GM21528 (cell line): Measurements from ENCODE around the gene MAST3.
"Not testable (repeated sequence)": the region's sequence is repeated elsewhere in the genome, so short reads cannot be mapped to it uniquely, and the experiment has no call there.

Source experiments
- ATAC-seq: cut with Tn5 transposase; IDR thresholded peaks from one replicate; pipeline ENCODE4 v1.9.1; 2021; ENCODE audit warnings: mild to moderate bottlenecking, moderate library complexity; ENCODE audit not compliant: unreplicated experiment, low FRiP score

Gene MAST3

DNA sequence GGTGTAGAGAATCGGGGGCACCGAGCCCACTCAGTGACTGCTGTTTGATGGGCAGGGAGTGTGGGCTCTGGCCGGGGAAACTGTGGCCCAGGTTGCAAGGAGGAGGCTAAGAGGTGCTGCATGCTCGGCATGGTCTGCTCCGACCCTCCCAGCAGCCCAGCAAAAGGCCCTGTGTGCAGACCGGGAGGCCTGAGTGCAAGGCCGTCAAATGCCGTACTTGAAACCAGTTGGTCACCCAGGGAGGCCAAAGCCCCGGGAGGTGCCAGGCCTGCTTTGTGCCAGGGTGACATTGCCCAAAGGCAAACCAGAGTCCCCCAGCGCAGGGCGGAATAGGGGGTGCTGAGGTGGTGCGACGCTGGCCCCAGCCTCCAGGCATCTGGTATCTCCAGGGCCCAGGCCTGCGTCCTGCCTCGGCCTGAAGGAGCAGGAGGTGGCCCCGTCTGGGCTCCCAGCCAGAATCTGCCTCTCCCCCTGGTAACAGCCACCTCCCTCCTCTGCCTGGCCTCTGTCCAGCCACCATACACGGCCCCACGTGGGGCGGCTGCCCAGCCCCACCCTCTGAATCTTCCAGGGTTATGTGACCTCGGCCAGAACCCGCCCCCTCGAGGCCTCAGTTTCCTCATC lies 59.4 kb downstream of the MAST3 start:
- ATAC-seq: no peak

DNA sequence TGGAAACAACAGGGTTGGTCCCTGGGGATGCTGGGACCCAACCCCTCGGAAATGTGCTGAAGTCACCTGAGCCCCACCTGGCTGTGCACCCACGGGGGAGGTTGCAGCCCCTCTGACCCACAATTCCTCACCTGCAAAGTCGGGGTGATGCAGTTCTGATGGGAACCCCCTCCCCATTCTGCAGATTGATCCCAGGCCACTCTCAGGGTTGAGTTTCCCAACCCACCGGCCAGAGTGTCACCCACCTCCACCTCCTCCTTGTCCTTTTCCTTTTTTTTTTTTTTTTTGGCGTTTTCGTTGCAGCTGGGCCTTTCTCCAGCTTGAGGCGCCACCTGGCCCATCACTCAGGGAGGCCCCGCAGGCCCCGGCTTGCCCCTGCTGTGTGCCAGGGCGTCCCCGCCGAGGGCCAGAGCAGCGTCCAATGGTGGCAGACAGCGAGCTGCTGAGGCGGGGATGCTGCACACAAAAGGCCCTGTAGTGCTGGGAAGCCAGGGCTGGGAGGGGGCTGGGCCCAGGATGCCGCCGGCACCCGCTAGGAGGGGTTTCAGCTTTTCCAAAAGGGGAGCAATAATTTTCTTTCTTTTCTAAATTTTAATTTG lies 60.0 kb downstream of the MAST3 start:
- ATAC-seq: no peak

DNA sequence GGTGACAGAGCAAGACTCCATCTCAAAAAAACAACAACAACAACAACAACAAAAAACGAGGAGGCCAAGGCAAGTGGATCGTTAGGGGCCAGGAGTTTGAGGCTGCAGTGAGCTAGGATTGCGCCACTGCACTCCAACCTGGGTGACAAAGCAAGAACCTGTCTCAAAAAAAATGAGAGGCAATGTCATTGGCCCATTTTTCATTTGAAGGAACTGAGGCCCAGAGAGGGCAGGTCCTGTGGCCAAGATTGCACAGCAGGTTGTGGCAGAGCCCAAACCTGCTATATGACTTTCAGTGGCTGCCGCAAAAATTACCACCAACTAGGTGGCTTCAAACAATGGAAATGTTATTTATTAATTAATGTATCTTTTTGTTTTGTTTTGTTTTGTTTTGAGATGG lies 60.9 kb downstream of the MAST3 start:
- ATAC-seq: no peak

DNA sequence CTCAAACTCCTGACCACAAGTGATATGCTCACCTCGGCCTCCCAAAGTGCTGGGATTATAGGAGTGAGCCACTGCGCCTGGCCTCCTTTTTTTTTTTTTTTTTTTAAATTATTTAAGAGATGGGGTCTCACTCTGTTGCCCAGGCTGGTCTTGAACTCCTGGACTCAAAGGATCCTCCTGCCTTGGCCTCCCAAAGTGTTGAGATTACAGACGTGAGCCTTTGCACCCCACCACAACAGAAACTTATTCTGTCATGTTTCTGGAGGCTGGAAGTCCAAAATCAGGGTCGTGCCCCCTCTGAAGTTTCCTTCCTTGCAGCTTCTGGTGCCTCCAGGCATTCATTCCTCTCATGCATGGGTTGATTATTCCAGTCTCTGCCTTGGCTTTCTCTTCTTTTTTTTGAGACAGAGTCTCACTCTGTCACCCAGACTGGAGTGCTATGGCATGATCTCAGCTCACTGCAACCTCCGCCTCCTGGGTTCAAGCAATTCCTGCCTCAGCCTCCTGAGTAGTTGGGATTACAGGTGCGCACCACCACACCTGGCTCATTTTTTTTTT lies 61.6 kb downstream of the MAST3 start:
- not testable (repeated sequence) for ATAC-seq

DNA sequence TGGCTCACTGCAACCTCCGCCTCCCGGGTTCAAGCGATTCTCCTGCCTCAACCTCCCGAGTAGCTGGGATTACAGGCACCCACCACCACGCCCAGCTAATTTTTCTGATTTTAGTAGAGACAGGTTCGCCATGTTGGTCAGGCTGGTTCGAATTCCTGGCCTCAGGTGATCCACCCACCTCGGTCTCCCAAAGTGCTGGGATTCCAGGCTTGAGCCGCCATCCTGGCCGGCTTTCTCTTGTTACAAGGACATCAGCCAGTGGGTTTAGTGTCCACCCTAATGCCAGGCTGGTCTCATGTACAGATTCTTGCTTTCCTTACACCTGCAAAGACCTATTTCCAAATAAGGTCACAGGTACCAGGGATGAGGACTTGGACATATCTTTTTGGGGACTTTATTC lies 62.2 kb downstream of the MAST3 start:
- ATAC-seq: no peak

DNA sequence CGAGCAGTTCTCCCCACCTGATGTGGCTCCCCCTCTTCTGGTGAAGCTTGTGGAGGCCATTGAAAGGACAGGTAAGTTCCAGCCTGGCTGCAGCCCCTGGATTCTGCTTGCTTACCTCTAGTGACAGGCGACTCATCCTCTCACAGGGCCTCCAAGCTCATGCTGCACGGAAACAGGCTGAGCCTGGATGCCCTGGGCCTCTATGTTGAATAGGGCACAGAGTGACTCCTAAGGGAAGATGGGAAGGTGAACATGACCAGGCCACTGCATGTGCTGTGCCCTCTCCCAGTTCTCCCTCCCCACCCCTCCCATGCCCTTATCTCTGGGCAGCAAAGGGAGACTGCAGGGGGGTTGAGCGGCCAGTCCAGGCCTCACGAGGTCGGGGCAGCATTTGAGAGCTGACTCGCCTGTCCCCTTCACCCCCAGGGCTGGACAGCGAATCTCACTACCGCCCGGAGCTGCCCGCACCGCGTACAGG lies 63.0 kb downstream of the MAST3 start:
- no peak for ATAC-seq

DNA sequence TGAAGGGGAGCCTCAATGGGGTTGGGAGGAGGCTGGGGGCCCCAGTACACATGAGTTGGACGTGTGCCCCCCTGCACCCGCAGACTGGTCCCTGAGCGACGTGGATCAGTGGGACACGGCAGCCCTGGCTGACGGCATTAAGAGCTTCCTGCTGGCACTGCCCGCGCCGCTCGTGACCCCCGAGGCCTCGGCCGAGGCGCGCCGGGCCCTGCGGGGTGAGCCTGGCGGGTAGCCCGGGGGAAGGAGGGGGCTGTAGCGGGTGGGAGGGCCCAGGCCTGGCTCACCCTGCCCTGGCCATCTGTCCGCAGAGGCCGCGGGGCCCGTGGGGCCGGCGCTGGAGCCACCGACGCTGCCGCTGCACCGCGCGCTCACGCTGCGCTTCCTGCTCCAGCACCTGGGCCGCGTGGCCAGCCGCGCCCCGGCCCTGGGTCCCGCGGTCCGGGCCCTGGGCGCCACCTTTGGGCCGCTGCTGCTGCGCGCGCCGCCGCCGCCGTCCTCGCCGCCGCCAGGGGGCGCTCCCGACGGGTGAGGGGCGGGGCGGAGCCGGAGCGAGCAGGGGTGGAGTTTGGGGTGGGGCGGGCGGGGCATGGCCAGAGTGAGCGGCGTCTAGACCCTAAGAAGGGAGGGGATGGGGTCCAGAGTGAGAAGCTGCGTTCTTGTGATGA lies 63.5 kb downstream of the MAST3 start:
- ATAC-seq: no peak

DNA sequence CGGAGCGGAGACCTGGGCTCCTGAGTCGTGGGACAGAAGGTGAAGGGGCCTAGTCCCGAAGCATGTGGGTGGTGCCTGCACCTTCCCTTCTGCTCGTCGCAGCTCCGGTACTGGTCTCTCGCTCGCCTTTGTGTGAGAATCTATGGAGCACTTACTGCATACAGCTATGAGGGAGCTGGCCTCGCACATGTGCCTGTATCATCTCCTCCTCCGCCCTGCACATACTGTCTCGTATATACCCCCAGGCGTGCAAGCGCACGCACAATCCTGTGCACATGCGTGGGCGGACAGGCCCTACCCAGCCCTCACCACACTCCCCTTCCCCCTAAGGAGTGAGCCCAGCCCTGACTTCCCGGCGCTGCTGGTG lies 64.0 kb downstream of the MAST3 start:
- ATAC-seq: no peak

DNA sequence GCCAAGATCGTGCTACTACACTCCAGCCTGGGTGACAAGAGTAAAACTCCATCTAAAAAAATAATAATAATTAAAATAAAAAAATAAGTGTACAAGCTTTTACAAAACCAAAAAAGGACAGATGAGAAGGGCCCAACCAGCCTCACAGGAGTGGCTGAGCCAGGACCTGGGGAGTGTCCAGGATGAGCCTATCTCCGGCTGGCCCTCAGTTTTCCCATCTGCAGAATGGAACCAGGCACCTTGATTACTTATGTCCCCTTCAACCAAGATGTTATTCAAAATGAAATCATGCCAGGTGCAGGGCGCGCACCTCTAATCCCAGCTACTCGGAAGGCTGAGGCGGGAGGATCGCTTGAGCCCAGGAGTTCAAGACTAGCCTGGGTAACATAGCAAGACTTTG lies 66.5 kb downstream of the MAST3 start:
- no peak for ATAC-seq

DNA sequence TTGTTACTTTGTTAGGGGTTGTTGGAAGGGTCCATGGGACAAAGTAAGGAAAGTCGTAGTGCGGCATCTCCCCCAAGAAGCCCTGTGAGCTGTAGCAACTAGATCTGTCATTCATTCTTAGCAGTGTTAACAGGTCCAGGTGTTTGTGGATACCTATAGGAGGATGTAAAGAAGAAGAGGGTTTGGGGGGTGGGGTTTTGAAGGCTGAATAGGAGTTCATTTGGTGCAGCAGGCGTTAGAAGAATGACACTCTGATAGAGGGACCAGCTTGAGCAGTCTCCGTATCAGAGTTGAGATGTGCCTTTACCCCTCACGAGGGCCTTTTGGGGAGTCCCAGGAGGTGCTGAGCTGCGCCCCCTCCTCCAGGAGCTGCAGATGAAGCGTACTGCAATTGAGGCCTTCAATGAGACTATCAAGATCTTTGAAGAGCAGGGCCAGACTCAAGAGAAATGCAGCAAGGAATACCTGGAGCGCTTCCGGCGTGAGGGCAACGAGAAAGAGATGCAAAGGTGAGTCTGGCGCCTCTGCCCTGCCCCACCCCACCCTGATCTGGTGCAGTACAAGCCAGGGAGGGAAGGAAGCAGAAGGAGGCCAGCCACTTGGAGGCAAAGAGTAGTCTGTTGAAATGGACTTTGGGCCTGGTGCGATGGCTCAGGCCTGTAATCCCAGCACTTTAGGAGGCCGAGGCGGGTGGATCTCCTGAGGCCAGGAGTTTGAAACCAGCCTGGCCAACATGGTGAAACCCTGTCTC lies 68.4 kb downstream of the MAST3 start:
- no peak for ATAC-seq

DNA sequence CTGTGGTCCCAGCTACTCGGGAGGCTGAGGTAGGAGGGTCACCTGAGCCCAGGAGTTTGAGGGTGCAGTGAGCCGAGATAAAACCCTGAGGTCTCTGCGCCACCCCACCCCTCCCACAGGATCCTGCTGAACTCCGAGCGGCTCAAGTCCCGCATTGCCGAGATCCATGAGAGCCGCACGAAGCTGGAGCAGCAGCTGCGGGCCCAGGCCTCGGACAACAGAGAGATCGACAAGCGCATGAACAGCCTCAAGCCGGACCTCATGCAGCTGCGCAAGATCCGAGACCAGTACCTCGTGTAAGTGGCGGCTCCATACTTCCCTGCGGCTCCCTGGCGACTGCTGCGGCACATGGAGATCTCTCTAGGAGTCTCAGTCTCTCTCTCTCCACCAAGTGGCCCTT lies 69.4 kb downstream of the MAST3 start:
- ATAC-seq: no peak

DNA sequence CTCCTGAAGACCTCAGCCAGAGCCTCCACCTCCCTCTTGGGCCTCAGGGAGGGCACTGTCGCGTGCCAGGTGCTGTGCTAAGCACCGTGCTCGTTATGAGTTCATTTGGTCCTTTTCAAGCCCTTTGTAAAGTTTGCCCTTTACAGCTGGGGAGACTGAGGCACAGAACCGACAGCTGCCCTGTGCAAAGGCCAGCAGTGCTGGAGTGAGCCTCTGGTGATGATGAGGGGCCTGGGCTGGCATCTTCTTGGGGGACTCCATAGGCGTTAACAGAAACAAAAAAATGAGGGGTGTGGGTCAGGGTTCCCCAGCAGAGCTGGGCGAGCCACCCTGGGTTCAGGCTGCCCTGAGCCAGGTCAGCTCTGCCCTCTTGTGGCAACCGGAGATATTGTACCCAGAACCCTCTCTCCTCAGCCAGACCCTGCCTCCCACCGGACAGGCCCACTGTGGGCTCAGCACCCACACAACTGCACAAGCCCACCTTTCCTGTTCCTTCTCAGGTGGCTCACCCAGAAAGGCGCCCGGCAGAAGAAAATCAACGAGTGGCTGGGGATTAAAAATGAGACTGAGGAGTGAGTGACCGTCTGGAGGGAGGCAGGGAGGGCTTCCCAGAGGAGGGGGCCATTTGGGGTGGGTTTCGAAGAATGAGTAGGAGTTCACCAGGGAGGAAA lies 70.5 kb downstream of the MAST3 start:
- no peak for ATAC-seq

DNA sequence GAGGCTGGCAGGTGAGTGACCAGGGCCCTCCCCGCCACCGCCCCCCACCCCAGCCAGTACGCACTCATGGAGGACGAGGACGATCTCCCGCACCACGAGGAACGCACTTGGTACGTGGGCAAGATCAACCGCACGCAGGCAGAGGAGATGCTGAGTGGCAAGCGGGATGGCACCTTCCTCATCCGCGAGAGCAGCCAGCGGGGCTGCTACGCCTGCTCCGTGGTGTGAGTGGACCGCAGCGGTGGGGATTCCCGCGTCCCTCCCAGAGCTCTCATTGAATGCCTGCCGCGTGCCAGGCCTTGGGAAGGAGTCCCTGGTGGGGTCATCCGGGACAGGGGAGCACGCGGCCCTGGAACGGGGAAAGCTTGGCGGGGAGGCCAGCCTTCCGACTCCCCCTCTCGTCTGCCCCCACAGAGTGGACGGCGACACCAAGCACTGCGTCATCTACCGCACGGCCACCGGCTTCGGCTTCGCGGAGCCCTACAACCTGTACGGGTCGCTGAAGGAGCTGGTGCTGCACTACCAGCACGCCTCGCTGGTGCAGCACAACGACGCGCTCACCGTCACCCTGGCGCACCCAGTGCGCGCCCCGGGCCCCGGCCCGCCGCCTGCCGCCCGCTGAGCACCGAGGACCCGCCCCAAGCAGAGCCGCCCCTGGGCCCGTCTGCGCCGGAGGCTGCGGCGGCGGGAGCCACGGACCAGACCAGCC lies 71.2 kb downstream of the MAST3 start:
- ATAC-seq: no peak

DNA sequence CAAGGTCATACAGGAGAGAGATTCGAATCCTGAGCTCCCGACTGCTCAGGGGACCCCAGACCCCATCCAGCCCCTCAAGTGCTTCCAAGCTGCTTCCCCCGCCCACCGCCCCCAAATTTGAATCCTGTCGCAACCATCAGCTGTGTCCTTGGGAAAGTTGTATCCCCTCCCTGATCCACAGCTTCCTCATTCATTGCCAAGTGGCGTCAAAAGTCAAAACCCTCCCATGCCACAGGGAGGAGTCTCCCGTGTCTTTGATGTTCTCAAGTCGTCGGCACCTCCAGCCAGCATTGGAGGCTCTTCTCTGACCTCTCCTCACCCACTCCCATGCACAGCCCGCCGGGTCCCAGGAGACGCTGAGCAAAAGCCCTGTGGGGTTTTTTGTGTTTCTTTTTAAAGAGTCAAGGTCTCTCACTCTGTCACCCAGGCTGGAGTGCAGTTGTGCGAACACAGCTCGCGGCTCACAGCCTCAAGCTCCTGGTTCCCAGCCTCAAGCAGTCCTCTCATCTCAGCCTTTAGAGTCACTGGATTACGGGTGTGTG lies 73.2 kb downstream of the MAST3 start:
- ATAC-seq: no peak

DNA sequence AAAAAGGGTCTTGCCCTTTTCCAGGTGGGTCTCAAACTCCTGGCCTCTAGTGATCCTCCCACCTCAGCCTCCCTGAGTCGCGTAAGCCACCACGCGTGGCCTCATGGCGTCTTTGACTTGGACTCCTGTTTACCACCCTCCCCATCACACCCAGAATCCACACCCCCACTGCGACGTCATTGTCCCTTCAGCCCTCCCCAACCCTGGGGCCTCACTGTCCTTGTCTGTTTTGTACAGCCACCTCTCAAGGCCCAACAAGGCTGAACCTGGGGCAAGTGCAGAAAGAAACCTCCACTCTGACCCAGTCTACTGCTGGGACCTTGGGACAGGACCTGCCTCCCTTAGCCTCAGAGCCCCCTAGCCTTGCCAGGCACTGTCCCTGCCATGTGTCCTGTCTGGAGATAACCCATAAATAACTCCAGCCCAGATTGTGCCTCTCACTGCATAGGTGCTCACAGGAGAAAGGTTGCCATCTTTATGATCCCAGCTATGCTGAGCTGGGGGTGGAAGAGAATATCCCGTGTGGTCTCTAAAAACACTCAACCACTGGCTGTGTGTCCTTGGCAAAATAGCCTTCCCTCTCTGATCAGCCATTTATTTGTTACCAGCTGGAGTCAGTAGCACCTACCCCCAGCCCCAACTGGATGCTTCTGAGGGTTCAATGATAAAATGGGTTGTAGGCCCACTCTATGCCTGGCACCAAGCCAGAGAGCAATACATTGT lies 74.2 kb downstream of the MAST3 start:
- ATAC-seq: no peak

DNA sequence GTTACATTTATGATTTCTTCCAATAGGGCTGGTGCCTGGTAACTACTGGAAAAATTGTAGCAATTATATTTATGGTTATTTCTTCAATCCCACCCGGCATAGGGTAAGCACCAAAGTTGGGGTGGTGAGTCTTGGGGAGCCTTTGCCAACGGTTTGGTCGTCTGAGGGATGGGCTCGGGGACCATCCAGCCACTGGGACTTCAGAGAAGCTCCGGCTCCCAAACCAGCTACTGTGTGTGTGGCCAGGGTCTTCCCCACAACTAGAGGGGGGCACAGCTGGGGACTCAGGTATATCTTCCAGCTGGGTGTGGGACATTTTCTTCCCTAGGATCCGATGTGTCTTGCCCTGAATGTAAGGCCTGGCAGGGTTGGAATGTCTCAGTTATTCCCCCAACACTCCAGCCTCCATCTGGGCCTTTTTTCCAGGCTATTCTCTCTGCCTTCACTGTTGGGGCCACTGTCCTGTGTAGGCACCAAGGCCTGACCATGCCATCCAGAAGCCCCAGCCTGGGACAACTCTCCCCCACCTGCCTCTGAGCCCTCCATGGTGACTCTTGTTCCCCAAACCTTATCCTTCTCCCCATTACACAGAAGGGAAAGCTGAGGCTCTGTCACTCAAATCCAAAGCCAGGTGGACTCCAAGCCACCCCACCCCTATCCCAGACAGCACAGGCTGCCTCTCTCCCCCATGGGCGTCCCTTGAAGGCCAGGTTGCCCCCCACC lies 74.9 kb downstream of the MAST3 start:
- ATAC-seq: no peak

DNA sequence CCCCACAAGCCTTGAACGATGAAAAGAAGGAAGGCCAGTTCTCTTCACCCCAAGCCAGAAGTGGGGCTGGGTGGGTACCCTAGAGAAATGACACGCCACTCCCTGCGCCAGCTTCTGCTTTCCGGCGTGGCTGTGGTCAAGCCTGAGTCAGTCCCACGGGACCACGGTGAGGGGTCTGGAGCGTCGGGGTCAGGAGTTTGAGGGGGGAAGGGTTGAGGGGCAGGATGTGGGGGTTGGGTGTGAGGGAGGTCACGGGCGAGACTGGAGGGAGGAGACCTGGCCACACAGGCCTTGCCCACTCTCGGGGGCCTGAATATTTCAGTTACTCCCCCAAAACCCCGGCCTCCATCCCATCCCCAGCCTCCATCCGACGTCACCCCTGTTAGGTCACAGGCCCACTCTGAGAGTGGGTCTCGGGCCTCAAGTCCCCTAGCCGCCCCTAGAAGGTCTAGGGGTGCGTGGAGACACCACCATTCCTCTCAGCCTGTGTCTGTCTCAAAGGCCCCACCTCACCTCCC lies 75.5 kb downstream of the MAST3 start:
- no peak for ATAC-seq
